Umbilical cord (tissue), 1 donor: Measurements from ENCODE around the gene NAMPT. TPM values are rescaled to one million over a fixed set of nuclear protein-coding genes. Genes with fewer than 3 reads are reported as not detected.

Experiments used
- total RNA-seq: library from RNA; depleted of rRNA; stranded (reverse); fragments of >200 nt; gene quantifications from one replicate; pipeline ENCODE4 v1.2.3, GENCODE V29; 2014; ENCODE audit warnings: low replicate concordance; ENCODE audit not compliant: insufficient read depth

NAMPT gene
- total RNA-seq, 1 donor from 2014 or later: 176 TPM

Other genes starting within 250 kb of the NAMPT start
- 47.2 TPM for gene SYPL1, start 172.7 kb downstream of the NAMPT start, total RNA-seq